Endothelial cell of umbilical vein (primary cell): ENCODE results near the gene GLRX5. TPM values are rescaled to one million over a fixed set of nuclear protein-coding genes. Genes with fewer than 3 reads are reported as not detected.

Experiments
- BruUV-seq: library from RNA; stranded (reverse); fragments of 400-500 nt; replicated peaks from 2 replicates; lab custom pipeline; 2021; lab: Mats Ljungman, UMichigan
- CTCF ChIA-PET: fragments of 300-600, 350-600 bp; sonication (Branson Sonifier 250); formaldehyde crosslinking; loops from one replicate; lab custom pipeline; 2021; ENCODE audit warnings: antibody characterized with exemption, inconsistent platforms; lab: Charles Lee
- POLR2A ChIA-PET: fragments of 300-600, 350-600 bp; sonication (Branson Sonifier 250); formaldehyde crosslinking; loops from one replicate; lab custom pipeline; 2021; ENCODE audit warnings: antibody characterized with exemption, inconsistent platforms; lab: Charles Lee
- DNase-seq: peaks from one replicate; pipeline ENCODE4 v3.0.0-alpha.2; 2011; ENCODE audit warnings: low read depth, low spot score
- FAIRE-seq: peaks from 2 replicates; lab custom pipeline; 2011; peaks lifted over from hg19 to GRCh38; lab: Jason Lieb, UNC
- H2AFZ ChIP-seq: 2 replicates; pipeline ENCODE4 v1.6.0; 2012; ENCODE audit warnings: low read depth, low read length, control low read depth, inconsistent platforms
- H3K27ac ChIP-seq: 2 replicates; pipeline ENCODE4 v1.5.1; 2011; ENCODE audit warnings: low read depth, mild to moderate bottlenecking, control low read depth, low read length, moderate library complexity; ENCODE audit not compliant: insufficient read depth
- H3K27me3 ChIP-seq, 2 experiments: 2 replicates each; pipeline versions ENCODE4 v1.6.0 to v1.6.1; 2011; ENCODE audit warnings: low read length in 2 of 2, mixed read lengths in 1 of 2; ENCODE audit not compliant: control insufficient read depth in 2 of 2, insufficient read depth in 2 of 2
- H3K36me3 ChIP-seq, 2 experiments: 2 replicates in 1 of 2; 3 replicates in 1 of 2; pipeline ENCODE4 v1.5.1; 2011; ENCODE audit warnings: low read length in 2 of 2, mild to moderate bottlenecking in 1 of 2, moderate library complexity in 1 of 2; ENCODE audit not compliant: control insufficient read depth in 2 of 2, insufficient read depth in 2 of 2; ENCODE audit errors: extremely low read depth in 1 of 2
- H3K4me1 ChIP-seq: 3 replicates; pipeline ENCODE4 v1.5.1; 2011; ENCODE audit warnings: mild to moderate bottlenecking, low read length; ENCODE audit not compliant: control insufficient read depth, insufficient read depth; ENCODE audit errors: extremely low read depth
- H3K4me2 ChIP-seq: 2 replicates; pipeline ENCODE4 v1.6.1; 2011; ENCODE audit warnings: low read length, control low read depth, mixed read lengths; ENCODE audit not compliant: insufficient read depth
- H3K4me3 ChIP-seq, 3 experiments: fragments of 200-600 bp in 1 of 3; sonication (generic), shearing (Covaris generic) in 1 of 3; replicated peaks in 1 of 3; 2 replicates each; pipeline ENCODE4 v1.5.1; 2011 to 2016; ENCODE audit warnings: control low read depth in 3 of 3, low read length in 3 of 3, mild to moderate bottlenecking in 2 of 3, inconsistent platforms in 1 of 3, low read depth in 1 of 3, moderate library complexity in 1 of 3; ENCODE audit not compliant: insufficient read depth in 1 of 3
- H3K79me2 ChIP-seq: 2 replicates; pipeline ENCODE4 v1.6.0; 2012; ENCODE audit warnings: low read length, inconsistent platforms; ENCODE audit not compliant: control insufficient read depth, insufficient read depth
- H3K9ac ChIP-seq: replicated peaks from 2 replicates; pipeline ENCODE3; 2011; ENCODE audit warnings: low read length, control low read depth; ENCODE audit not compliant: insufficient read depth; ENCODE audit errors: extremely low read depth
- H3K9me1 ChIP-seq: replicated peaks from 3 replicates; pipeline ENCODE4 v1.6.0; 2011; ENCODE audit warnings: mild to moderate bottlenecking, low read length; ENCODE audit not compliant: control insufficient read depth, insufficient read depth; ENCODE audit errors: extremely low read depth
- H3K9me3 ChIP-seq: replicated peaks from 2 replicates; pipeline ENCODE4 v1.5.1; 2012; ENCODE audit warnings: low read length, inconsistent platforms; ENCODE audit not compliant: control insufficient read depth, insufficient read depth
- H4K20me1 ChIP-seq: replicated peaks from 2 replicates; pipeline ENCODE3; 2011; ENCODE audit warnings: mild to moderate bottlenecking, low read length; ENCODE audit not compliant: control insufficient read depth, insufficient read depth; ENCODE audit errors: extremely low read depth
- CTCF ChIP-seq, 2 donors: IDR thresholded peaks; 1 replicate in 1 of 2; 2 replicates in 1 of 2; pipeline ENCODE4 v1.5.1; 2011; ENCODE audit warnings: low read length in 2 of 2, mild to moderate bottlenecking in 2 of 2, moderate library complexity in 2 of 2, control low read depth in 1 of 2, inconsistent platforms in 1 of 2, low read depth in 1 of 2; ENCODE audit not compliant: insufficient read depth in 1 of 2; ENCODE audit errors: extremely low read depth in 1 of 2
- FOS ChIP-seq: IDR thresholded peaks from 2 replicates; pipeline ENCODE4 v1.6.1; 2011; ENCODE audit warnings: mild to moderate bottlenecking, low read length, moderate library complexity, borderline replicate concordance; ENCODE audit not compliant: insufficient read depth
- GATA2 ChIP-seq: IDR thresholded peaks from 2 replicates; pipeline ENCODE4 v1.7.0; 2011; ENCODE audit warnings: low read depth, mild to moderate bottlenecking, moderate library complexity, mixed read lengths, low read length; ENCODE audit not compliant: insufficient read length, insufficient read depth
- POLR2A ChIP-seq: IDR thresholded peaks from 2 replicates; pipeline ENCODE4 v1.6.1; 2012; ENCODE audit warnings: low read depth, mild to moderate bottlenecking, control low read depth, low read length
- dilution Hi-C: fragments of 300-500 bp; cut with MboI; formaldehyde crosslinking; loops from one replicate; pipeline ENCODE4 v1.15.0; 2019; ENCODE audit warnings: low sequenced_read_pairs; ENCODE audit not compliant: extremely low pct_ligation_motif_present
- intact Hi-C: fragments of 100-400 bp; cut with micrococcal nuclease; formaldehyde crosslinking; loops from one replicate; pipeline ENCODE4 v1.10.0; 2022
- polyA plus RNA-seq, 4 experiments: library from polyadenylated mRNA; depleted of rRNA in 3 of 4; stranded (reverse) in 3 of 4; unstranded in 1 of 4; fragments of >200 nt; gene quantifications; 2 replicates each; pipeline versions ENCODE4 v1.2.1 to v1.2.3, GENCODE V29; 2011 to 2012; ENCODE audit warnings: missing spikeins in 1 of 4
- total RNA-seq: library from RNA; stranded (reverse); gene quantifications from 2 replicates; pipeline ENCODE4 v1.2.3, GENCODE V29; 2021

Gene GLRX5
- total and polyA plus RNA-seq, 2 donors (not counting 3 experiments of a cell fraction or from before 2014, with no cell fraction given), result 42.6 to 52.0 TPM

GRCh38 chr14:95496111-95496681, 38.7 kb upstream of the GLRX5 start:
- Histone ChIP-seq H3K4me3 (no peak overlapping the region), H3K79me2 (no peaks in the 10 kb centered on the region), H3K27ac (peak overlapping the region; percentile 57), H3K9ac (no peak overlapping the region), H2AFZ (peak overlapping the region; percentile 18), H3K27me3 (no peaks in the 10 kb centered on the region), H3K4me2 (peak overlapping the region; percentile 7), H3K9me3 (no peaks in the 10 kb centered on the region), H3K36me3 (no peaks in the 10 kb centered on the region), H3K4me1 (peaks cover 33% of the 10 kb centered on the region), H4K20me1 (no peaks in the 10 kb centered on the region), H3K9me1 (no peaks in the 10 kb centered on the region)
- ChIA-PET POLR2A (interaction anchor here (1.1 kb wide), 1 partner anchor 13 kb away, joined by 3 read pairs; no protein-coding TSS in a partner anchor), CTCF (interaction anchor here (0.9 to 2.2 kb wide), 11 partner anchors 10 to 54 kb away, joined by 3 to 15 read pairs (median 8); partner anchors contain the start of gene SYNE3)
- FAIRE-seq, result peak; percentile 68
- TF ChIP-seq GATA2 (peak; percentile 31), POLR2A (no peak), FOS (no peak), CTCF (IDR thresholded peaks at IDR 0.05; ENCODE audit: extremely low read depth in 1 of 2, insufficient read depth in 1 of 2, low read depth in 1 of 2, low read length in 2 of 2) (no peak)
- DNase-seq, result peak; percentile 10
- BruUV-seq, result TSS peak; percentile 88
- intact Hi-C loops (no loop called here), dilution Hi-C loops (no loop called here)
